Lower lobe of right lung (tissue), 2 donors: ENCODE data around the gene HELT. TPM values are rescaled to one million over a fixed set of nuclear protein-coding genes. Genes with fewer than 3 reads are reported as not detected.

ENCODE experiments used
- ATAC-seq, 2 donors: fragments of 200-7000 bp; cut with Tn5 transposase; one replicate each; pipeline ENCODE4 v1.9.1; 2020 to 2022; ENCODE audit warnings: mild to moderate bottlenecking in 2 of 2, moderate library complexity in 2 of 2
- DNase-seq: peaks from one replicate; pipeline ENCODE4 v3.0.0-alpha.2; 2020
- H3K27ac ChIP-seq: fragments of 200-600 bp; one replicate; pipeline ENCODE4 v1.8.0; 2022
- H3K27me3 ChIP-seq: fragments of 200-600 bp; one replicate; pipeline ENCODE4 v1.8.0; 2022; ENCODE audit warnings: low read depth
- H3K36me3 ChIP-seq: fragments of 200-600 bp; one replicate; pipeline ENCODE4 v1.8.0; 2022; ENCODE audit warnings: mild to moderate bottlenecking
- H3K4me1 ChIP-seq: fragments of 200-600 bp; one replicate; pipeline ENCODE4 v1.8.0; 2022
- H3K4me3 ChIP-seq: fragments of 200-600 bp; one replicate; pipeline ENCODE4 v1.8.0; 2022; ENCODE audit warnings: mild to moderate bottlenecking
- H3K9me3 ChIP-seq: fragments of 200-600 bp; one replicate; pipeline ENCODE4 v1.8.0; 2022
- CTCF ChIP-seq: fragments of 200-600 bp; IDR thresholded peaks from one replicate; pipeline ENCODE4 v1.8.0; 2022; ENCODE audit warnings: antibody characterized with exemption, mild to moderate bottlenecking
- intact Hi-C: fragments of 100-400 bp; cut with DNase I; formaldehyde crosslinking; loops from one replicate; pipeline ENCODE4 v1.11.0; 2022
- total RNA-seq: library from RNA; stranded (reverse); fragmentation: NEBNext Ultra II Directional; extraction: Animal tissue kit (Norgen Biotek cat#: 25700); gene quantifications from one replicate; pipeline ENCODE4 v1.2.1, GENCODE V29; 2021
- donor health status: DM: no; HTN: yes; CAD: no; lungs with severe emphysema.

HELT gene
- total RNA-seq, 1 donor from 2014 or later: 0.97 TPM

DNA sequence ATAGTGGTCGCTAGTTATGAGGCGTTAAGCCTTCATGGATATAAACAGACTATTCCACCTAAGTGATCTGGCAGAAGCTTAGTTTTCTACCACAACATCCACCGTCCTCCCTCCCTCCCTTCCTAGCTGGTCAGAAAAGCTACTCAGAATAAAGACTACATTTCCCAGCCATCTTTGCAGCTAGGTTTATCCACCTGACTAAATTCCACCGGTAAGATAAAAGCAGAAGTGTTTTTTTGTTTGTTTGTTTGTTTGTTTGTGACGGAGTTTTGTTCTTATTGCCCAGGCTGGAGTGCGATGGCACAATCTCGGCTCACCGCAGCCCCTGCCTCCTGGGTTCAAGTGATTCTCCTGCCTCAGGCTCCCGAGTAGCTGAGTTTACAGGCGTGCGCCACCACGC is 44.3 kb downstream of the HELT start:
- no peaks in the 10 kb centered on the region for H3K27me3 ChIP-seq
- no peaks in the 10 kb centered on the region for H3K36me3 ChIP-seq
- TF ChIP-seq CTCF: no peak
- intact Hi-C loops: no loop called here
- no peaks in the 10 kb centered on the region for H3K4me1 ChIP-seq
- ATAC-seq (no peak), DNase-seq (no peak)
- no peaks in the 10 kb centered on the region for H3K9me3 ChIP-seq
- no peak overlapping the region for H3K4me3 ChIP-seq
- no peak overlapping the region for H3K27ac ChIP-seq

DNA sequence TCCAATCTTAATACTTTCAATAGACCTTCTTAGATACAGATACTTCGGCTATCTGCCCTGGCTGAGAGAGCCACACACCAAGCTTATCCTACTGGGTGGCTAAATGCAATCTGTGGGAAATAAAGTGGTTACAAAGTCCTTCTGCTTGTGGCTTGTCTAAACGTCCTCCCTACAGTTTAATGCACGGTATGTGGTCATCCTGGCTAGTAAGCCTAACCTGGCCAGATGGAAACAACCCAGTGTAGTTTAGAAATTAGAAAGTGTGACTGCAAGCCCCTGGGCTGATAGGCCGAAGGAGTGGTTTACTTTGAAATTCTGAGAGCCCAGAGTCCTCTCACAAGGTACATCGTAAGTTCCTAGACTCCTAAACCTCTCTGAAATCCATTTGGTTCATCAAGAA is 47.9 kb downstream of the HELT start:
- H3K4me1 ChIP-seq: no peaks in the 10 kb centered on the region
- no peak overlapping the region for H3K4me3 ChIP-seq
- DNase-seq (no peak), ATAC-seq (no peak)
- no peaks in the 10 kb centered on the region for H3K27me3 ChIP-seq
- H3K27ac ChIP-seq: no peak overlapping the region
- no peak for TF ChIP-seq CTCF
- H3K9me3 ChIP-seq: no peaks in the 10 kb centered on the region
- no peaks in the 10 kb centered on the region for H3K36me3 ChIP-seq
- intact Hi-C loops: no loop called here

DNA sequence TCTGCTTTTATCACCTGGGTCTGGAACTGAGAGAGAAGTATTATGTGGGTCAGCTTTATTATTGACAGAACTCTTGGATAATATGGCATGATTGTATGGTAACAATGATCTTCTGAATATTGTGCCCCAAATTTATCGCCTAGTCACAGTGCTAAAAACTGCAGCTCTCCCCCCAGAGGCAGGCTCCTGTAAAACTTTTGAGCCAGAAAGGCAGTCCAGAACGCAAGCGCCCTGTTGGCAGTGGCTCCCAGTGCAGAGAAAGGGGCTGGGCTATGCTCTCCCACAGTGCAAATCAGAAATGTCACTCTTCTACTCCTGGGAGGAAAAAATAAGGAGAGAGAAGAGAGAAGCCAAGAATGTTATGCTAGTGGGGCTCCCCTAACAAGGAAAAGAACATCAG is 50.5 kb downstream of the HELT start:
- ATAC-seq (no peak), DNase-seq (no peak)
- H3K27ac ChIP-seq: no peak overlapping the region
- no peaks in the 10 kb centered on the region for H3K27me3 ChIP-seq
- no peaks in the 10 kb centered on the region for H3K4me1 ChIP-seq
- no peaks in the 10 kb centered on the region for H3K36me3 ChIP-seq
- no peak for TF ChIP-seq CTCF
- no peaks in the 10 kb centered on the region for H3K9me3 ChIP-seq
- intact Hi-C loops: no loop called here
- H3K4me3 ChIP-seq: no peak overlapping the region

Other genes starting within 250 kb of the HELT start
- 321 TPM for gene ACSL1, start 192.5 kb upstream of the HELT start, total RNA-seq
- gene SLC25A4, start 124.8 kb downstream of the HELT start, total RNA-seq: 33.1 TPM
- 29.4 TPM for gene CFAP97, start 185.5 kb downstream of the HELT start, total RNA-seq
- gene SNX25, start 191.1 kb downstream of the HELT start, total RNA-seq: 74.7 TPM